Measurements from ENCODE around the gene MYBL2.

DNA sequence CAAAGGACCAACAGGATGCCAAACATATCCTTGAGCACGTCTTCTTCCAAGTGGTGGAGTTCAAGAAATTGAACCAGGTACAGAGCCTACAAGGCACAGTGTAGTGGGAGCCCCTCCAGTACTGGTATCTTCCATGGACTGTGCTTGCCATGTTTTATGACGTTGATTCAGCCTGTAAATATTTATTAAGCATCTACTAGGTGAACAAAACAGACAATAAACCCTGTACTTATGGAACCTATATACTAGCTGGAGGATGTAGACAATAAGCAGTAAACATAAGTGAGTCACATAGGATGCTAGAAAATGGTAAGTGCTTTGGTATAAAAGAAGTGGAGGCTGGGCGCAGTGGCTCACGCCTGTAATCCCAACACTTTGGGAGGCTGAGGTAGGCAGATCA is 24.4 kb upstream of the MYBL2 start:
- TF ChIP-seq POLR2AphosphoS5 (IDR thresholded peaks at IDR 0.05; ENCODE audit: borderline replicate concordance, low read depth, low read length) (no peak), EZH2 (IDR thresholded peaks at IDR 0.05) (no peak)
